K562 (cell line): ENCODE results near the gene UBE2I. TPM values are rescaled to one million over a fixed set of nuclear protein-coding genes. Genes with fewer than 3 reads are reported as not detected.

Experiments
- CEBPB ChIP-seq: fragments of 450-650 bp; IDR thresholded peaks from 2 replicates; pipeline ENCODE4 v1.6.1; 2016; ENCODE audit warnings: missing genetic modification characterization, missing compliant biosample characterization
- CHD2 ChIP-seq: IDR thresholded peaks from 2 replicates; pipeline ENCODE4 v1.6.1; 2011; ENCODE audit warnings: low read depth, low read length
- E2F6 ChIP-seq, 2 experiments: IDR thresholded peaks; 2 replicates each; pipeline ENCODE4 v1.6.1; 2011; ENCODE audit warnings: borderline replicate concordance in 1 of 2, control low read depth in 1 of 2, low read depth in 1 of 2, low read length in 1 of 2, mild to moderate bottlenecking in 1 of 2, mixed read lengths in 1 of 2, moderate library complexity in 1 of 2; ENCODE audit not compliant: insufficient read depth in 1 of 2, insufficient read length in 1 of 2, poor library complexity in 1 of 2, severe bottlenecking in 1 of 2; ENCODE audit errors: extremely low read depth in 1 of 2
- ELF4 ChIP-seq: fragments of 450-650 bp; formaldehyde crosslinking; IDR thresholded peaks from 2 replicates; pipeline ENCODE4 v1.4.0; 2022; ENCODE audit warnings: missing genetic modification characterization
- FOXJ3 ChIP-seq: sonication (generic); formaldehyde crosslinking; IDR thresholded peaks from 2 replicates; pipeline ENCODE4 v1.4.0; 2020; ENCODE audit warnings: mild to moderate bottlenecking, missing genetic modification reagents
- GATAD2A ChIP-seq: fragments of 450-650 bp; IDR thresholded peaks from 2 replicates; pipeline ENCODE4 v1.6.1; 2017
- GTF2E2 ChIP-seq: fragments of 200-800 bp; sonication (Bioruptor generic); IDR thresholded peaks from 2 replicates; pipeline ENCODE4 v1.6.1; 2016; ENCODE audit warnings: missing genetic modification characterization, missing compliant biosample characterization
- HLTF ChIP-seq: fragments of 450-650 bp; IDR thresholded peaks from 2 replicates; pipeline ENCODE4 v1.6.1; 2016
- HOMEZ ChIP-seq: fragments of 250-450 bp; sonication (Bioruptor Pico); IDR thresholded peaks from 2 replicates; pipeline ENCODE4 v1.4.0; 2020; ENCODE audit warnings: mild to moderate bottlenecking, moderate library complexity
- KDM2B ChIP-seq: fragments of 250-450 bp; sonication (Bioruptor Pico); IDR thresholded peaks from 2 replicates; pipeline ENCODE4 v1.8.0; 2021; ENCODE audit warnings: mild to moderate bottlenecking, moderate library complexity
- MEIS2 ChIP-seq: fragments of 450-650 bp; IDR thresholded peaks from 2 replicates; pipeline ENCODE4 v1.6.1; 2014; ENCODE audit warnings: mild to moderate bottlenecking; ENCODE audit not compliant: partially characterized antibody
- MXI1 ChIP-seq: IDR thresholded peaks from 2 replicates; pipeline ENCODE4 v1.6.1; 2011; ENCODE audit warnings: low read depth, mild to moderate bottlenecking, improper control_type of control experiment, low read length
- NCOA1 ChIP-seq: fragments of 450-650 bp; IDR thresholded peaks from 2 replicates; pipeline ENCODE4 v1.6.1; 2016; ENCODE audit warnings: low read depth
- PRDM10 ChIP-seq: fragments of 450-650 bp; IDR thresholded peaks from 2 replicates; pipeline ENCODE4 v1.6.1; 2018; ENCODE audit not compliant: partially characterized antibody
- RHOXF2B ChIP-seq: fragments of 250-450 bp; sonication (Bioruptor Pico); conservative IDR thresholded peaks from 2 replicates; pipeline ENCODE4 v1.5.1; 2021
- SPI1 ChIP-seq: IDR thresholded peaks from 2 replicates; pipeline ENCODE4 v1.6.1; 2011; ENCODE audit warnings: low read depth, low read length, control low read depth, borderline replicate concordance
- ZNF282 ChIP-seq: sonication (generic); formaldehyde crosslinking; IDR thresholded peaks from 2 replicates; pipeline ENCODE4 v1.8.1; 2023; ENCODE audit warnings: missing genetic modification reagents
- ZNF316 ChIP-seq: fragments of 450-650 bp; IDR thresholded peaks from 2 replicates; pipeline ENCODE4 v1.6.1; 2016
- ZNF41 ChIP-seq: fragments of 250-450 bp; sonication (Bioruptor Pico); conservative IDR thresholded peaks from 2 replicates; pipeline ENCODE4 v1.4.0; 2020; ENCODE audit warnings: mild to moderate bottlenecking
- ZNF696 ChIP-seq: fragments of 250-450 bp; sonication (Bioruptor Pico); conservative IDR thresholded peaks from 2 replicates; pipeline ENCODE4 v1.4.0; 2020; ENCODE audit warnings: mild to moderate bottlenecking, moderate library complexity
- polyA plus RNA-seq, 8 experiments: library from polyadenylated mRNA; depleted of rRNA in 4 of 8; stranded (reverse) in 5 of 8; unstranded in 3 of 8; fragments of >200 nt; fragmentation: Nextera tagmentation in 2 of 8; fragmentation: Illumina TruSeq in 1 of 8; extraction: Ambion mirVana in 2 of 8; extraction: Trizol in 1 of 8; gene quantifications; 2 replicates each; pipeline versions ENCODE4 v1.2.1 to v1.2.3, GENCODE V29; 2011 to 2014; ENCODE audit warnings: inconsistent platforms in 1 of 8, missing spikeins in 1 of 8
- total RNA-seq, 7 experiments: library from RNA; depleted of rRNA in 6 of 7; stranded (reverse); fragments of >200 nt in 6 of 7; fragmentation: Illumina TruSeq in 2 of 7; extraction: Trizol in 2 of 7; gene quantifications; 2 replicates each; pipeline versions ENCODE4 v1.2.1 to v1.2.3, GENCODE V29; 2011 to 2021; ENCODE audit warnings: low replicate concordance in 1 of 7

The UBE2I gene
- total and polyA plus RNA-seq, 9 of the 15 experiments (the other 6 are each of a cell fraction or from before 2014, with no cell fraction given) = 36.6 to 254 (median 104) TPM

GRCh38 chr16:1342526-1343427 lies 33.3 kb downstream of the UBE2I start (continued):
- TF ChIP-seq GTF2E2 (tag) (no peak), E2F6 (IDR thresholded peaks at IDR 0.05; ENCODE audit: borderline replicate concordance in 1 of 2, extremely low read depth in 1 of 2, insufficient read depth in 1 of 2, insufficient read length in 1 of 2, low read depth in 1 of 2, low read length in 1 of 2, poor library complexity in 1 of 2, severe bottlenecking in 1 of 2) (peak in 1 of 2 experiments; percentile 39), MXI1 (no peak), PRDM10 (peak; percentile 41), HLTF (0 out of 2 replicates have a peak, but pooled peaks have one; percentile 26), ZNF696 (CRISPR knock-in tag) (no peak), FOXJ3 (no peak), ZNF316 (peak; percentile 71), MEIS2 (peak; percentile 11), HOMEZ (CRISPR knock-in tag) (no peak), KDM2B (CRISPR knock-in tag) (no peak), ZNF41 (no peak), GATAD2A (no peak), ELF4 (0 out of 2 replicates have a peak, but pooled peaks have one; percentile 61), CHD2 (peak; percentile 55; the same call in 1 of the 2 replicates), SPI1 (peak; percentile 57), NCOA1 (no peak), RHOXF2B (no peak), CEBPB (tag) (no peak), ZNF282 (CRISPR knock-in tag) (no peak)
